GM12874 (cell line): Measurements from ENCODE around the gene ZNF33B.

Source experiments
- CTCF ChIP-seq: IDR thresholded peaks from 2 replicates; pipeline ENCODE4 v1.5.1; 2011; ENCODE audit warnings: low read depth, mild to moderate bottlenecking, control low read depth, low read length, moderate library complexity; ENCODE audit not compliant: insufficient read depth

Gene ZNF33B

GRCh38 chr10:42609872-42610271, 28.5 kb downstream of the ZNF33B start:
- no peak for TF ChIP-seq CTCF

- TF ChIP-seq CTCF = no peak
These were observed 40.0 kb downstream of the ZNF33B start for GRCh38 chr10:42598249-42598873.

- TF ChIP-seq CTCF = no peak
These were observed 42.2 kb downstream of the ZNF33B start for GRCh38 chr10:42596196-42596595.

GRCh38 chr10:42594246-42594650, 44.1 kb downstream of the ZNF33B start:
- TF ChIP-seq CTCF = no peak

- no peak for TF ChIP-seq CTCF
These were observed 45.1 kb downstream of the ZNF33B start for GRCh38 chr10:42593284-42593683.

- no peak for TF ChIP-seq CTCF
These were observed 54.5 kb downstream of the ZNF33B start for GRCh38 chr10:42583828-42584227.

- TF ChIP-seq CTCF = no peak
These were observed 60.4 kb downstream of the ZNF33B start for GRCh38 chr10:42578019-42578418.
